ENCODE data around the gene MS4A4E.
"Not testable (repeated sequence)": the region's sequence is repeated elsewhere in the genome, so short reads cannot be mapped to it uniquely, and the experiment has no call there.

Gene MS4A4E

GRCh38 chr11:60172011-60172410 lies 70.9 kb downstream of the MS4A4E start:
- DNase-seq (ENCODE audit: low spot score), result no peak

GRCh38 chr11:60170566-60170965 lies 72.4 kb downstream of the MS4A4E start:
- no peak for DNase-seq (ENCODE audit: low spot score)

GRCh38 chr11:60169264-60169915 lies 73.5 kb downstream of the MS4A4E start:
- no peak for DNase-seq (ENCODE audit: low spot score)

- DNase-seq (ENCODE audit: low spot score), result no peak
Measured at GRCh38 chr11:60168306-60168705, 74.6 kb downstream of the MS4A4E start.

GRCh38 chr11:60165951-60166350 lies 77.0 kb downstream of the MS4A4E start:
- no peak for DNase-seq (ENCODE audit: low spot score)

GRCh38 chr11:60165538-60165937 lies 77.4 kb downstream of the MS4A4E start:
- no peak for DNase-seq (ENCODE audit: low spot score)

- DNase-seq (ENCODE audit: low spot score), result no peak
Measured at GRCh38 chr11:60164550-60165075, 78.3 kb downstream of the MS4A4E start.

- no peak for DNase-seq (ENCODE audit: low spot score)
Measured at GRCh38 chr11:60161766-60162165, 81.2 kb downstream of the MS4A4E start.

- DNase-seq (ENCODE audit: low spot score), result no peak
Measured at GRCh38 chr11:60161107-60161506, 81.8 kb downstream of the MS4A4E start.

GRCh38 chr11:60159868-60160267 lies 83.1 kb downstream of the MS4A4E start:
- no peak for DNase-seq (ENCODE audit: low spot score)

- no peak for DNase-seq (ENCODE audit: low spot score)
Measured at GRCh38 chr11:60159284-60159683, 83.7 kb downstream of the MS4A4E start.

GRCh38 chr11:60158636-60159035 lies 84.3 kb downstream of the MS4A4E start:
- no peak for DNase-seq (ENCODE audit: low spot score)

GRCh38 chr11:60155931-60156330 lies 87.0 kb downstream of the MS4A4E start:
- DNase-seq (ENCODE audit: low spot score), result no peak

GRCh38 chr11:60152727-60153126 lies 90.2 kb downstream of the MS4A4E start:
- DNase-seq (ENCODE audit: low spot score), result not testable (repeated sequence)

GRCh38 chr11:60150279-60150678 lies 92.7 kb downstream of the MS4A4E start:
- DNase-seq (ENCODE audit: low spot score), result no peak
